Measurements from ENCODE around the gene GPRIN2. TPM values are rescaled to one million over a fixed set of nuclear protein-coding genes. Genes with fewer than 3 reads are reported as not detected.

The GPRIN2 gene
- total and polyA plus RNA-seq, 2 of the 8 experiments (the other 6 are each of a cell fraction or from before 2014, with no cell fraction given), result 14.3 to 18.6 TPM

DNA sequence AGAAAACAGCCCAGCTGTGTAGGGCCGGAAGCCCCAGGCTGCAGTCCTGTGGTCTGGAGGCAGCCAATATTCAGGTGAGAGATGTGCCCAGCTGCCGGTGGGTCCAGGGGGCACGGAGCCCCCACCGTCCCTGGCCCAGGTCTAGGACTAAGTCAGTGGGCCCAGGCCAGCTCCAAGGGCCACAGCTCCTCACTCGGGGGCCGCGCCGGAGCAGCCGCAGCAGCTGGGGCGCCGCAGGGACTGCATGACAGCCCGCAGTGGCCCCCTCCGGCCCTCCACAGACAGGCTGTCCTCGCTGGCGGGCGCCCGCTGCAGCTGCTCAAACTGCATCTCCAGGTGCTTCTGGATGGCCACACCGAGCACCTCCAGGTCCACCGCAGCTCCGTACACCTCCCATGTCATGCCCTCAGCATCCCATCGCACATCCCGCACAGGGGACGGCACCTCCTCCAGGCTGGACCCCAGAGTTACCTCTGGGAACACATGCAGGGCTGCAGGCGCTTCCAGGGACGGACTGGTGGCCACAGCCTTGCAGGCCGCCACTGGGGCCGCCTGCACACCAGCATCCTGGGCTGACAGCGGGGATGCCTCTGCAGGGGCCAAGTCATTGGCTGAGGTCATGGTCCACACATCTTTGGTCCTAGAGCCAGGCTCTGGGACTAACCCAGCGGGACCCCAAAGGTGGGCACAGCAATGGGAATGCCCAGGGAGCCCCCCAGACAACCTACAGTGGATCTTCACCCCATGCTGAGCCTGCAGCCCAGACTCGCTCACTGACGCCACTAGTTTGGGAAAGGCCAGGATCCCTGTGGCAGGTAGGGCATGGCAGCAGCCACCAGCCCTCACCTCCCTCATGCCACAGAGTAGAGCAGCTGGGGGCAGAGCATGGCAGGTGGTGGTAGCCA, 7.0 kb downstream of the GPRIN2 start:
- H3K9me3 ChIP-seq (ENCODE audit: insufficient read depth in 2 of 2, low read depth in 1 of 2, low read length in 1 of 2), result no peaks in the 10 kb centered on the region
- no peak overlapping the region for H2BK20ac ChIP-seq (ENCODE audit: low read length)
- H2BK120ac ChIP-seq (replicated peaks; ENCODE audit: low read depth, low read length), result no peak overlapping the region
- no peak overlapping the region for H3K56ac ChIP-seq (replicated peaks; ENCODE audit: insufficient read length, low read depth, low read length)
- H3K4me2 ChIP-seq (ENCODE audit: insufficient read depth in 1 of 2, low read depth in 2 of 2, low read length in 2 of 2), result no peak overlapping the region
- H2AFZ ChIP-seq (ENCODE audit: low read length), result no peak overlapping the region
- peaks cover 5 to 33% of the 10 kb centered on the region in 2 experiments for H4K20me1 ChIP-seq (replicated peaks in 1 of 2; ENCODE audit: control insufficient read depth in 1 of 2, insufficient read depth in 2 of 2, low read length in 2 of 2)
- no peak overlapping the region for H4K91ac ChIP-seq (replicated peaks; ENCODE audit: insufficient read length, low read length)
- H3K9ac ChIP-seq (replicated peaks in 1 of 4; ENCODE audit: extremely low read depth in 1 of 4, low read depth in 3 of 4, low read length in 3 of 4), result no peak overlapping the region
- H2BK5ac ChIP-seq (ENCODE audit: low read depth, low read length), result no peak overlapping the region; the same call in 1 of the 2 replicates
- H3K4me3 ChIP-seq (ENCODE audit: extremely low read depth in 1 of 4, insufficient read depth in 2 of 4, low read depth in 3 of 4, low read length in 4 of 4), result no peak overlapping the region
- TF ChIP-seq BCL11A (IDR thresholded peaks at IDR 0.05; ENCODE audit: low read depth in 2 of 2, low read length in 2 of 2) (no peak), RAD21 (IDR thresholded peaks at IDR 0.05 in 1 of 2, conservative IDR thresholded peaks at IDR 0.05 in 1 of 2; ENCODE audit: low read depth in 2 of 2, low read length in 2 of 2) (peak; percentile 14 to 26; a peak in 1 of 4 replicates), CEBPB (IDR thresholded peaks at IDR 0.05; ENCODE audit: low read depth, low read length) (no peak), CTCF (IDR thresholded peaks at IDR 0.05; ENCODE audit: control extremely low read depth in 1 of 3, insufficient read depth in 1 of 3, low read depth in 1 of 3, low read length in 3 of 3) (peak in 2 of 3 experiments; percentile 35 to 48; a peak in 3 of 4 replicates)
- H2BK12ac ChIP-seq (ENCODE audit: low read depth, low read length), result no peak overlapping the region
- no peak overlapping the region for H3K23ac ChIP-seq (ENCODE audit: insufficient read length)
- POLR2A ChIA-PET (ENCODE audit: partially characterized antibody), result interaction anchor here (0.7 to 2.6 kb wide), 5 partner anchors 8 to 322 kb away, joined by 3 to 7 read pairs (median 3); no protein-coding TSS in a partner anchor
- H3K18ac ChIP-seq (ENCODE audit: extremely low read depth, low read length), result no peak overlapping the region
- H3K27me3 ChIP-seq (replicated peaks in 1 of 4; ENCODE audit: control insufficient read depth in 3 of 4, extremely low read depth in 1 of 4, insufficient read depth in 3 of 4, low read length in 3 of 4), result 0 out of 7 replicates have a peak, but pooled peaks cover 0 to 2% (median 0%) of the 10 kb centered on the region in 4 experiments
- no peaks in the 10 kb centered on the region for H3K23me2 ChIP-seq (ENCODE audit: low read depth, low read length)
- CTCF ChIA-PET (ENCODE audit: partially characterized antibody), result interaction anchor here (0.9 to 4.1 kb wide), 5 partner anchors 9 to 321 kb away, joined by 3 to 46 read pairs (median 4); no protein-coding TSS in a partner anchor
- DNase-seq (ENCODE audit: low read depth in 1 of 2, low spot score in 2 of 2), result peak in 1 of 2 experiments; percentile 59
- H2AK5ac ChIP-seq (ENCODE audit: low read depth, low read length), result no peak overlapping the region
- no peak overlapping the region for H3K27ac ChIP-seq (ENCODE audit: low read depth, low read length)
- H3K36me3 ChIP-seq (ENCODE audit: control insufficient read depth in 2 of 4, insufficient read depth in 4 of 4, low read length in 3 of 4), result peaks cover 15 to 37% (median 17%) of the 10 kb centered on the region in 4 experiments; a peak in 7 of 8 replicates
- H2BK15ac ChIP-seq (ENCODE audit: low read length), result no peak overlapping the region
- H4K8ac ChIP-seq (ENCODE audit: extremely low read depth, insufficient read depth, low read length), result peak overlapping the region; percentile 18; the same call in 1 of the 2 replicates
- H3K79me2 ChIP-seq (ENCODE audit: control insufficient read depth in 1 of 2, insufficient read depth in 2 of 2, low read length in 2 of 2), result no peaks in the 10 kb centered on the region
- no peak for FAIRE-seq
- H3K79me1 ChIP-seq (ENCODE audit: low read depth, low read length), result peaks cover 8% of the 10 kb centered on the region; the same call in 1 of the 2 replicates
- no peak overlapping the region for H3K4ac ChIP-seq (replicated peaks; ENCODE audit: insufficient read length, low read depth, low read length)
- H3K14ac ChIP-seq (ENCODE audit: insufficient read length), result no peak overlapping the region
- 88% methylated on average over 31 of the region's 31 CpGs; no CpG with 5 or more reads in 1 of the 2 experiments for WGBS, 2 experiments (ENCODE audit: extremely low coverage in 1 of 2, insufficient coverage in 1 of 2, insufficient read length in 1 of 2, insufficient replicate concordance in 2 of 2, low coverage in 1 of 2, low lambda C conversion rate in 2 of 2, missing lambda C conversion rate in 1 of 2)
- H3K4me1 ChIP-seq (replicated peaks in 1 of 4; ENCODE audit: control insufficient read depth in 3 of 4, insufficient read depth in 4 of 4, low read length in 3 of 4), result peaks cover 0 to under 1% (median 0%) of the 10 kb centered on the region in 4 experiments; a peak in 2 of 7 replicates
- no peak overlapping the region for H4K5ac ChIP-seq (ENCODE audit: insufficient read length, low read depth, low read length)
